Omental fat pad (tissue), 4 donors: ENCODE data around the gene ESYT3. TPM values are rescaled to one million over a fixed set of nuclear protein-coding genes. Genes with fewer than 3 reads are reported as not detected.

ENCODE experiments used
- ATAC-seq: fragments of 150-250 bp; one replicate; pipeline ENCODE4 v1.9.1; 2016; ENCODE audit warnings: mild to moderate bottlenecking, moderate library complexity; ENCODE audit not compliant: low FRiP score
- DNase-seq: peaks from one replicate; pipeline ENCODE4 v3.0.0-alpha.2; 2019; ENCODE audit warnings: low spot score
- CTCF ChIP-seq, 3 donors: fragments of 450-650 bp; IDR thresholded peaks; one replicate each; pipeline ENCODE4 v1.5.1; 2016 to 2017; ENCODE audit warnings: antibody characterized with exemption in 3 of 3, mild to moderate bottlenecking in 3 of 3, moderate library complexity in 2 of 3
- total RNA-seq, 4 donors: library from RNA; depleted of rRNA; stranded (reverse); fragments of >200 nt; gene quantifications; one replicate each; pipeline ENCODE4 v1.1.0, GENCODE V29; 2016

Gene ESYT3
- total RNA-seq, 4 donors from 2014 or later = 0.75 to 2.3 (median 1.5) TPM; not detected in 1

GRCh38 chr3:138401834-138402233, 32.6 kb upstream of the ESYT3 start:
- TF ChIP-seq CTCF (IDR thresholded peaks at IDR 0.05) = no peak
- ATAC-seq = no peak
- DNase-seq = no peak

GRCh38 chr3:138404121-138404520, 30.3 kb upstream of the ESYT3 start:
- TF ChIP-seq CTCF (IDR thresholded peaks at IDR 0.05) = no peak
- no peak for ATAC-seq
- no peak for DNase-seq

GRCh38 chr3:138405001-138405400, 29.4 kb upstream of the ESYT3 start:
- DNase-seq (no peak), ATAC-seq (no peak)
- TF ChIP-seq CTCF (IDR thresholded peaks at IDR 0.05) = no peak

- ATAC-seq (no peak), DNase-seq (no peak)
- TF ChIP-seq CTCF (IDR thresholded peaks at IDR 0.05) = no peak
Measured at GRCh38 chr3:138405486-138405885, 28.9 kb upstream of the ESYT3 start.

- no peak for ATAC-seq
- no peak for TF ChIP-seq CTCF (IDR thresholded peaks at IDR 0.05)
- DNase-seq = no peak
Measured at GRCh38 chr3:138406606-138407005, 27.8 kb upstream of the ESYT3 start.

- no peak for TF ChIP-seq CTCF (IDR thresholded peaks at IDR 0.05)
- DNase-seq (no peak), ATAC-seq (no peak)
Measured at GRCh38 chr3:138407236-138407907, 27.0 kb upstream of the ESYT3 start.
